ENCODE data around the gene CASP14.
"Not testable (repeated sequence)": the region's sequence is repeated elsewhere in the genome, so short reads cannot be mapped to it uniquely, and the experiment has no call there.

- TF ChIP-seq POLR2AphosphoS5 (IDR thresholded peaks at IDR 0.05; ENCODE audit: borderline replicate concordance, low read depth, low read length); EZH2 (IDR thresholded peaks at IDR 0.05); FOXP2 (optimal IDR thresholded peaks at IDR 0.05; ENCODE audit: control extremely low read depth, extremely low read length, insufficient read depth): not testable (repeated sequence)
Observed at GRCh38 chr19:15018836-15019235, 30.4 kb upstream of the CASP14 start.
